GM19452 (cell line): ENCODE results near the gene CCAR1.
"Not testable (repeated sequence)": the region's sequence is repeated elsewhere in the genome, so short reads cannot be mapped to it uniquely, and the experiment has no call there.

Source experiments
- ATAC-seq: cut with Tn5 transposase; IDR thresholded peaks from one replicate; pipeline ENCODE4 v1.9.1; 2021; ENCODE audit not compliant: unreplicated experiment

The CCAR1 gene

GRCh38 chr10:68759223-68759863, 38.3 kb downstream of the CCAR1 start:
- no peak for ATAC-seq

GRCh38 chr10:68759967-68760366, 38.9 kb downstream of the CCAR1 start:
- ATAC-seq = no peak

- not testable (repeated sequence) for ATAC-seq
Observed at GRCh38 chr10:68767407-68767806, 46.4 kb downstream of the CCAR1 start.

DNA sequence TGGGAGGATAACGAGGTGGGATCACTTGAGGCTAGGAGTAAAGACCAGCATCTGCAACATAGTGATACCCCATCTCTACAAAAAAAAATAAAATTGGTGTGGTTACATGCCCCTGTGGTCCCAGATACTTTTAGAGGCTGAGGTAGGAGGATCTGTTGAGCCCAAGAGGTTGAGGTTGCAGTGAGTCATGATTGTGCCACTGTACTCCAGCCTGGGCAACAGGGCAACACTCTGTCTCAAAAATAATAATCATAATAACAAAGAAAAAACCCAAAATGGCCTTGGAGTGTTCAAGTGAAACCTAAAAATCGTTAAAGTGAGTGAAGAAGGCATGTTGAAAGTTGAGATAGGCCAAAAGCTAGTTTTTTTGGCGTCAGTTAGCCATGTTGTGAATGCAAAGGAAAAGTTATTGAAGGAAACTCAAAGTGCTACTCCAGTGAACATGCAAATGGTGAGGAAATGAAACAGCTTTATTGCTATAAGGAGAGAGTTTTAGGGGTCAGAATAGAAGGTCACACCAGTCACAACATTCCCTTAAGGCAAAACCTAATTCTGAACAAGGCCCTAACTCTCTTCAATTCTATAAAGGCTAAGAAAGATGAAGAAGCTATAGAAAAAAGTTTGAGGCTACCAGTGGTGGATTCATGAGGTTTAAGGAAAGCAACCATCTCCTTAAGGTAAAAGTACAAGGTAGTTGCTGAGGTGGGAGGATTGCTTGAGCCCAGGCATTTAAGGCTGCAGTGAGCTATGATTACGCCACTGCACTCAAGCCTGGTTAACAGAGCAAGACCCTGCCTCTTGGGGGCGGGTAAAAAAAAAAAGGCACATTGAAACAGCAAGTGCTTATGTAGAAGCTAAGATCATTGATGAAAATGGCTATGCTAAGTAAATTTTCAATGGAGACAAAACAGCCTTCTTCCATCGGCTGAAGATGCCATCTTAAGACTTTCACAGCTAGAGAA, 60.9 kb downstream of the CCAR1 start:
- ATAC-seq = no peak

- ATAC-seq = no peak
Observed at GRCh38 chr10:68784476-68784875, 63.4 kb downstream of the CCAR1 start.

DNA sequence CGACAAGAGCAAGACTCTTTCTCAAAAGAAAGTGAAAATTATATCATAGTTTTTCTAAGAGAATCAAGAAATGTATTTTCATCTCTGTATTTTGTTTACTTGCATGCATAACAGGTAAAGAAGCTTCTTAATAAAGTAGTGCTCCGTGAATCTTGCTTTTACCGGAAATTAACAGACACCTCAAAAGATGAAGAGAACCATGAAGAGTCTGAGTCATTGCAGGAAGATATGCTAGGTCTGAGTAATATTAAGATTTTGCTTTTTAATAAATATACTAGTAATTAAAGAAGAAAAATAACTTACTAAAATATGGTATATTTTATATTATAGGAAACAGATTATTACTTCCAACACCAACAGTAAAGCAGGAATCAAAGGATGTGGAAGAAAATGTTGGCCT, 66.8 kb downstream of the CCAR1 start:
- ATAC-seq = no peak

- ATAC-seq = no peak
Observed at GRCh38 chr10:68790476-68790875, 69.4 kb downstream of the CCAR1 start.

DNA sequence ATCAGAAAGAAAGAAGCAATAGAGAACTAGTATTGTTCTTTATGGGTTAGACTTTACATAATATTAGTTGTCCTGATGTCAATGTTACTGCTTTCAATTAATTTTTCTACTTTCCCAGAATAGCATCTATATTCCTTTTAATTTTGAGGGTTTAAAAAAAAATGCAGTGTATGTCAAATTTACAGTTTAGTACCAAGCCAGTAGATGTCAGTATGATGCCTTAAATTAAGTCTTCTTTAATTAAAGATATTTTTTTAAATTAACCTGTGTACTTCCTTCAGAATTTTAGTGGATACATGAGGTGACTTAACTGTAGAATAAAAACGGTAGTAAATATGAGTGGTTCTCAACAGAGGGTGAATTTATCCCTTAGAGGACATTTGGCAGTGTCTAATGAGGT, 71.1 kb downstream of the CCAR1 start:
- ATAC-seq = no peak

GRCh38 chr10:68795886-68796532, 75.0 kb downstream of the CCAR1 start:
- no peak for ATAC-seq

- ATAC-seq = no peak
Observed at GRCh38 chr10:68796605-68797004, 75.6 kb downstream of the CCAR1 start.

GRCh38 chr10:68800211-68800610, 79.2 kb downstream of the CCAR1 start:
- ATAC-seq = no peak

DNA sequence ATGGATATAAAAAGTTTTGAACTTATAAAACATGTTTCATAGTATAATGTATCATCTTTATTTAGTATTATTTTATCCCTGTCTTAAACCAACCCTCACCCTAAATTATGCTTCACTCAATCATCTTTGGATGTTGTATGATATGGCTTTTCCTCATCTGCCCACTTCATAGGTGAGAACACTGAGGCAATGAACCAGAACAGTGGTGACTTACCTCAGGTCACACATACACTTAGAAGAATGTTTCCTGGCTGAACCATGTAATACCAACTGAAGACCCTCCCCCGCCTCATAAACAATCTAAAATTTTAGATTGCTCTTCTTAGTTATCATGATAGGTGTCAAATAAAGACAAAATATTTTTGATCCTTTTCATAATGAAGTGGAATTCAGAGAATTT, 83.7 kb downstream of the CCAR1 start:
- no peak for ATAC-seq

DNA sequence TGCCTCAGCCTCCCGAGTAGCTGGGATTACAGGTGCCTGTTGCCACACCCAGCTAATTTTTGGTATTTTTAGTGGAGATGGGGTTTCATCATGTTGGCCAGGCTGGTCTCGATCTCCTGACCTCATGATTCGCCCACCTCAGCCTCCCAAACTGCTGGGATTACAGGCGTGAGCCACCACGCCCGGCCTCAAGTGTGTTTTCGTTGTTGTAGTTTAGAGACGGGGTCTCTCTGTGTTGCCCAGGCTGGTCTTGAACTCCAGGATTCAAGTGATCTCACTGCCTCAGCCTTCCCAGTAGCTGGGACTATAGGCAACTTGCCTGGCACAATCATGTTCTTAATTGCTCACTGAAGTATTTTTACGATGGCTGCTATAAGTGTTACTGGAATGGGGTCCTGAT, 89.8 kb downstream of the CCAR1 start:
- not testable (repeated sequence) for ATAC-seq

DNA sequence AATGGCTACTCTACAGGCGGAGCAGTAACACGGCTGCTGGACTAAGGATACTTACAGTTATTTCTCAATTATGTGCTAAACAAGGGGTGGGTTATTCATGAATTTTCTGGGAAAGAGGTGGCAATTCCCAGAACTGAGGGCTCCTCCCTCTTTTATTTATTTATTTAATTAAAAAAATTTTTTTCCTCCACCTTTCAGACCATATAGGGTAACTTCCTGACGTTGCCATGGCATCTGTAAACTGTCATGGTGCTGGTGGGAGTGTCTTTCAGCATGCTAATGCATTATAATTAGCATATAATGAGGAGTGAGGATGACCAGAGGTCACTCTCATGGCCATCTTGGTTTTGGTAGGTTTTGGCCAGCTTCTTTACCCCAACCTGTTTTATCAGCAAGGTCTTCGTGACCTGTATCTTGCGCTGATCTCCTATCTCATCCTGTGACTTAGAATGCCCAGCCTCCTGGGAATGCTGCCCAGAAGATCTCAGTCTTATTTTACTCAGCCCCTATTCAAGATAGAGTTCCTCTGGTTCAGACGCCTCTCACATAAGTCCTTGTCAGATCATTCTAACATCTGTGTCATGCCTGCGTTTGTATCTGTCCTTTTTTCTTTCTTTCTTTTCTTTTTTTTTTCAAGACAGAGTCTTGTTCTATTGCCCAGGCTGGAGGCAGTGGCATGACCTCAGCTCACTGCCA, 90.4 kb downstream of the CCAR1 start:
- ATAC-seq = no peak

- no peak for ATAC-seq
Observed at GRCh38 chr10:68812420-68812819, 91.4 kb downstream of the CCAR1 start.

DNA sequence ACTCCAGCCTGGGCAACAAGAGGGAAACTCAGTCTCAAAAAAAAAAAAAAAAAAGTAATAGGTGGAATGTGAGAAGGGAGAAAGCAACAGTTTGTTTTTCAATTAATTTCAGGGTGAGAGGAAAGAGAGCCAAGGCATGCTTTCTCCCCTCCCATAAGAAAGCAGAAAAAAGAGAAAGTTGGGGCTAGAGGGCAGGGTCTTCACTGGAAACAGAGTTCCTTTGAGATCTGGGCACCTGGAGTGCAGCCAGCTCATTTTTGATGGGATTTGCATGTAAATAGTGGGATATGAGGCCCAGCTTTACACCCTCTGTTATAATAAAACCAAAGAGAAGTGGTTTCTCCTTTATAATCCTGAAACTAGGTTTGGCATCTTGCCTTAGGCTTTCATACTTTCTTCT, 92.5 kb downstream of the CCAR1 start:
- no peak for ATAC-seq

GRCh38 chr10:68816796-68817412, 95.9 kb downstream of the CCAR1 start:
- no peak for ATAC-seq

GRCh38 chr10:68820359-68820758, 99.3 kb downstream of the CCAR1 start:
- ATAC-seq = not testable (repeated sequence)

DNA sequence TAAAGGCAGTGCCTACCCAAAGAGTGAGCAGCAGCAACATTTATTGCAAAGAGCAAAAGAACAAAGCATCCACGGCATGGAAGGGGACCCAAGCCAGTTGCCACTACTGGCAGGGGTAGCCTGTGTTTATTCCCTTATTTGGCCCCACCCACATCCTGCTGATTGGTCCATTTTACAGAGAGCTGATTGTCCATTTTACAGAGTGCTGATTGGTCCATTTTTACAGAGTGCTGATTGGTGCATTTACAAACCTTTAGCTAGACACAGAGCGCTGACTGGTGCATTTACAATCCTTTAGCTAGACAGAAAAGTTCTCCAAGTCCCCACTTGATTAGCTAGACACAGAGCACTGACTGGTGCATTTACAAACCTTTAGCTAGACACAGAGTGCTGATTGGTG, 101.6 kb downstream of the CCAR1 start:
- ATAC-seq = not testable (repeated sequence)

GRCh38 chr10:68826764-68827591, 105.9 kb downstream of the CCAR1 start, which contains the start of gene STOX1:
TSS of gene STOX1 (plus strand) at chr10:68827531. CDS start at chr10:68827624, 93 bp downstream.
- ATAC-seq = no peak
